Ectodermal cell (in vitro differentiated cells): ENCODE measurements around the gene ZNF254.
"Not testable (repeated sequence)": the region's sequence is repeated elsewhere in the genome, so short reads cannot be mapped to it uniquely, and the experiment has no call there.

ENCODE experiments used
- H3K27ac ChIP-seq: 2 replicates; pipeline ENCODE4 v1.7.0; 2013; ENCODE audit warnings: mild to moderate bottlenecking, low read depth, low read length; ENCODE audit not compliant: insufficient read depth, poor library complexity, severe bottlenecking
- H3K27me3 ChIP-seq: 2 replicates; pipeline ENCODE4 v1.7.0; 2013; ENCODE audit warnings: mild to moderate bottlenecking, low read length; ENCODE audit not compliant: insufficient read depth, control insufficient read depth, poor library complexity, severe bottlenecking
- H3K36me3 ChIP-seq: one replicate; pipeline ENCODE4 v1.7.0; 2013; ENCODE audit warnings: low read length; ENCODE audit not compliant: control insufficient read depth, insufficient read depth
- H3K4me1 ChIP-seq: one replicate; pipeline ENCODE4 v1.7.0; 2013; ENCODE audit warnings: low read length; ENCODE audit not compliant: control insufficient read depth, insufficient read depth
- H3K4me3 ChIP-seq: 2 replicates; pipeline ENCODE4 v1.7.0; 2013; ENCODE audit warnings: low read depth, low read length, control low read depth; ENCODE audit not compliant: insufficient read depth
- H3K9me3 ChIP-seq: 2 replicates; pipeline ENCODE4 v1.7.0; 2013; ENCODE audit warnings: mild to moderate bottlenecking, low read length, moderate library complexity; ENCODE audit not compliant: control insufficient read depth
- WGBS, 2 experiments: methylation state at CpG; one replicate each; pipeline ENCODE4 v1.1.7; 2013; ENCODE audit warnings: missing lambda C conversion rate in 2 of 2; 5-methylcytosine and 5-hydroxymethylcytosine counted together

ZNF254 gene

GRCh38 chr19:24071078-24071477 lies 15.9 kb upstream of the ZNF254 start:
- no peaks in the 10 kb centered on the region for H3K27me3 ChIP-seq
- peaks cover 5% of the 10 kb centered on the region for H3K36me3 ChIP-seq
- no peak overlapping the region for H3K4me3 ChIP-seq
- WGBS, 2 experiments: 95 to 100% methylated on average over 2 of the region's 2 CpGs
- no peaks in the 10 kb centered on the region for H3K4me1 ChIP-seq
- H3K9me3 ChIP-seq: no peaks in the 10 kb centered on the region
- H3K27ac ChIP-seq: no peak overlapping the region

- Histone ChIP-seq H3K36me3 (peaks cover 8% of the 10 kb centered on the region), H3K27ac (no peak overlapping the region), H3K9me3 (no peaks in the 10 kb centered on the region), H3K27me3 (no peaks in the 10 kb centered on the region), H3K4me1 (peaks cover 3% of the 10 kb centered on the region), H3K4me3 (no peak overlapping the region)
Observed at GRCh38 chr19:24072720-24073119, 14.3 kb upstream of the ZNF254 start.

GRCh38 chr19:24073807-24074206 lies 13.2 kb upstream of the ZNF254 start:
- Histone ChIP-seq H3K4me3 (no peak overlapping the region), H3K9me3 (no peaks in the 10 kb centered on the region), H3K27me3 (no peaks in the 10 kb centered on the region), H3K36me3 (peaks cover 8% of the 10 kb centered on the region), H3K27ac (no peak overlapping the region), H3K4me1 (peaks cover 13% of the 10 kb centered on the region)

- 93 to 97% methylated on average over 1 of the region's 1 CpG for WGBS, 2 experiments
- H3K27me3 ChIP-seq: no peaks in the 10 kb centered on the region
- no peak overlapping the region for H3K4me3 ChIP-seq
- H3K36me3 ChIP-seq: peaks cover 8% of the 10 kb centered on the region
- H3K4me1 ChIP-seq: peaks cover 13% of the 10 kb centered on the region
- H3K9me3 ChIP-seq: no peaks in the 10 kb centered on the region
- H3K27ac ChIP-seq: no peak overlapping the region
Observed at GRCh38 chr19:24074720-24075454, 12.1 kb upstream of the ZNF254 start.

- H3K27me3 ChIP-seq, H3K27ac ChIP-seq: not testable (repeated sequence)
- WGBS, 2 experiments: 83 to 88% methylated on average over 4 of the region's 4 CpGs
Observed at GRCh38 chr19:24075530-24075929, 11.5 kb upstream of the ZNF254 start.

GRCh38 chr19:24078680-24079079 lies 8.3 kb upstream of the ZNF254 start:
- Histone ChIP-seq H3K27me3 (no peaks in the 10 kb centered on the region), H3K4me1 (peaks cover 13% of the 10 kb centered on the region), H3K27ac (no peak overlapping the region), H3K9me3 (no peaks in the 10 kb centered on the region), H3K36me3 (peaks cover 7% of the 10 kb centered on the region), H3K4me3 (no peak overlapping the region)
- 44 to 49% methylated on average over 4 of the region's 4 CpGs for WGBS, 2 experiments

More at GRCh38 chr19:24075530-24075929, 11.5 kb upstream of the ZNF254 start:
- Histone ChIP-seq H3K36me3 (peaks cover 12% of the 10 kb centered on the region), H3K4me1 (peaks cover 13% of the 10 kb centered on the region)
- not testable (repeated sequence) for H3K9me3 ChIP-seq, H3K4me3 ChIP-seq

GRCh38 chr19:24081056-24081455 lies 5.9 kb upstream of the ZNF254 start:
- no peaks in the 10 kb centered on the region for H3K27me3 ChIP-seq
- H3K9me3 ChIP-seq: no peaks in the 10 kb centered on the region
- H3K36me3 ChIP-seq: peaks cover 7% of the 10 kb centered on the region
- H3K4me3 ChIP-seq: no peak overlapping the region
- H3K27ac ChIP-seq: no peak overlapping the region
- peaks cover 13% of the 10 kb centered on the region for H3K4me1 ChIP-seq
- 96 to 98% methylated on average over 4 of the region's 4 CpGs for WGBS, 2 experiments

- no peak overlapping the region for H3K4me3 ChIP-seq
- no peaks in the 10 kb centered on the region for H3K36me3 ChIP-seq
- no peaks in the 10 kb centered on the region for H3K4me1 ChIP-seq
- no peak overlapping the region for H3K27ac ChIP-seq
- 100% methylated on average over 1 of the region's 2 CpGs; no CpG with 5 or more reads in 1 of the 2 experiments for WGBS, 2 experiments
- H3K9me3 ChIP-seq: no peaks in the 10 kb centered on the region
- no peaks in the 10 kb centered on the region for H3K27me3 ChIP-seq
Observed at GRCh38 chr19:24098359-24098758, 11.4 kb downstream of the ZNF254 start.

GRCh38 chr19:24099829-24100228 lies 12.8 kb downstream of the ZNF254 start:
- Histone ChIP-seq H3K27ac (no peak overlapping the region), H3K4me1 (no peaks in the 10 kb centered on the region), H3K36me3 (peaks cover 3% of the 10 kb centered on the region), H3K9me3 (no peaks in the 10 kb centered on the region), H3K4me3 (no peak overlapping the region), H3K27me3 (no peaks in the 10 kb centered on the region)

- not testable (repeated sequence) for H3K4me1 ChIP-seq, H3K9me3 ChIP-seq, H3K27me3 ChIP-seq, H3K4me3 ChIP-seq, H3K27ac ChIP-seq, H3K36me3 ChIP-seq
- WGBS, 2 experiments: 89 to 97% methylated on average over 2 of the region's 2 CpGs
Observed at GRCh38 chr19:24100597-24100996, 13.6 kb downstream of the ZNF254 start.
